Measurements from ENCODE around the gene TULP3. TPM values are rescaled to one million over a fixed set of nuclear protein-coding genes. Genes with fewer than 3 reads are reported as not detected.

The TULP3 gene
- total RNA-seq, 1 donor from 2014 or later = 31.2 TPM

DNA sequence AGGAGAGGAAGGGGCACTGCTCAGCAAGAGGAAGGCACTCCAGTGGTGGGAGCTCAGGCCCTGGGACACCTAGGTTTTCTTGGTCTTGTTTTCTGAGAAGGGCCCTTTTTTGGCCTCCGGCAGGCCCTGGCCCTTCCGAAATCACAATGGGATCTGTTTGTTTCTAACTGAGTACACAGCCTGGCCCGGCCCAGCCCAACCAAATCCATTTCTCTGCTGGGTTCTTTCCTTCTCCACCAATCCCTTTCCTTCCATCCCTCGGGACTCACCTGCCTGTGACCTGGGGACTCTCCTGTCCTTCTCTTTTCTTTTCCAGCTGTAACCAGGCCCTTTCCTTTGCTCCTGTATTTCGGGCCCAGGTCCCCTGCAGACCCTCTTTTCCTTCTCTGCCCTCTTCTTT, 87.1 kb downstream of the TULP3 start:
- H3K27me3 Mint-ChIP-seq (ENCODE audit: unreplicated experiment) = no peaks in the 10 kb centered on the region
- H3K27ac Mint-ChIP-seq (ENCODE audit: unreplicated experiment) = no peak overlapping the region
- H3K4me3 Mint-ChIP-seq (ENCODE audit: unreplicated experiment) = no peak overlapping the region
- peaks cover 22% of the 10 kb centered on the region for H3K4me1 Mint-ChIP-seq (ENCODE audit: unreplicated experiment)
- TF ChIP-seq, protein P1, sequence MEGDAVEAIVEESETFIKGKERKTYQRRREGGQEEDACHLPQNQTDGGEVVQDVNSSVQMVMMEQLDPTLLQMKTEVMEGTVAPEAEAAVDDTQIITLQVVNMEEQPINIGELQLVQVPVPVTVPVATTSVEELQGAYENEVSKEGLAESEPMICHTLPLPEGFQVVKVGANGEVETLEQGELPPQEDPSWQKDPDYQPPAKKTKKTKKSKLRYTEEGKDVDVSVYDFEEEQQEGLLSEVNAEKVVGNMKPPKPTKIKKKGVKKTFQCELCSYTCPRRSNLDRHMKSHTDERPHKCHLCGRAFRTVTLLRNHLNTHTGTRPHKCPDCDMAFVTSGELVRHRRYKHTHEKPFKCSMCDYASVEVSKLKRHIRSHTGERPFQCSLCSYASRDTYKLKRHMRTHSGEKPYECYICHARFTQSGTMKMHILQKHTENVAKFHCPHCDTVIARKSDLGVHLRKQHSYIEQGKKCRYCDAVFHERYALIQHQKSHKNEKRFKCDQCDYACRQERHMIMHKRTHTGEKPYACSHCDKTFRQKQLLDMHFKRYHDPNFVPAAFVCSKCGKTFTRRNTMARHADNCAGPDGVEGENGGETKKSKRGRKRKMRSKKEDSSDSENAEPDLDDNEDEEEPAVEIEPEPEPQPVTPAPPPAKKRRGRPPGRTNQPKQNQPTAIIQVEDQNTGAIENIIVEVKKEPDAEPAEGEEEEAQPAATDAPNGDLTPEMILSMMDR (IDR thresholded peaks at IDR 0.05) = no peak
- no peaks in the 10 kb centered on the region for H3K9me3 Mint-ChIP-seq (ENCODE audit: unreplicated experiment)
- DNase-seq (ENCODE audit: extremely low spot score, unreplicated experiment) = no peak
- H3K36me3 Mint-ChIP-seq (ENCODE audit: unreplicated experiment) = peaks cover 2% of the 10 kb centered on the region

GRCh38 chr12:2979806-2980205, 89.1 kb downstream of the TULP3 start:
- peaks cover 12% of the 10 kb centered on the region for H3K4me1 Mint-ChIP-seq (ENCODE audit: unreplicated experiment)
- no peaks in the 10 kb centered on the region for H3K9me3 Mint-ChIP-seq (ENCODE audit: unreplicated experiment)
- no peaks in the 10 kb centered on the region for H3K27me3 Mint-ChIP-seq (ENCODE audit: unreplicated experiment)
- H3K4me3 Mint-ChIP-seq (ENCODE audit: unreplicated experiment) = no peak overlapping the region
- peaks cover 2% of the 10 kb centered on the region for H3K36me3 Mint-ChIP-seq (ENCODE audit: unreplicated experiment)
- TF ChIP-seq, protein P1 (IDR thresholded peaks at IDR 0.05) = no peak
- H3K27ac Mint-ChIP-seq (ENCODE audit: unreplicated experiment) = no peak overlapping the region
- DNase-seq (ENCODE audit: extremely low spot score, unreplicated experiment) = no peak

DNA sequence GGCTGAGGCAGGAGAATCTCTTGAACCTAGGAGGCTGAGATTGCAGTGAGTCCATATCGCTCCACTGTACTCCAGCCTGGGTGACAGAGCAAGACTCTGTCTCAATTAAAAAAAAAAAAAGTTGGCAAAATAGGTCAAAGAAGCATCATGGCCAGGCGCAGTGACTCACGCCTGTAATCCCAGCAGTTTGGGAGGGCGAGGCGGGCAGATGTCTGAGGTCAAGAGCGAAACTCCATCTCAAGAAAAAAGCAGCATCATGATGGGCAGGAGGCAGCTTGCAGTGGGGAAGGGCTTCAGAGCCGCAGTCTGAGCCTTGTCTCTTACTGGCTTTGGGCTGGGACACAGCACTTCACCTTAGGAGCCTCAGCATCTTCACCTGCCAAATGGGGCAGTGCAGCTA, 89.9 kb downstream of the TULP3 start:
- H3K4me3 Mint-ChIP-seq (ENCODE audit: unreplicated experiment) = no peak overlapping the region
- H3K27ac Mint-ChIP-seq (ENCODE audit: unreplicated experiment) = no peak overlapping the region
- H3K4me1 Mint-ChIP-seq (ENCODE audit: unreplicated experiment) = peaks cover 8% of the 10 kb centered on the region
- no peaks in the 10 kb centered on the region for H3K27me3 Mint-ChIP-seq (ENCODE audit: unreplicated experiment)
- no peak for DNase-seq (ENCODE audit: extremely low spot score, unreplicated experiment)
- no peaks in the 10 kb centered on the region for H3K9me3 Mint-ChIP-seq (ENCODE audit: unreplicated experiment)
- peaks cover 2% of the 10 kb centered on the region for H3K36me3 Mint-ChIP-seq (ENCODE audit: unreplicated experiment)
- TF ChIP-seq, protein P1 (IDR thresholded peaks at IDR 0.05) = no peak

- H3K4me1 Mint-ChIP-seq (ENCODE audit: unreplicated experiment) = peaks cover 1% of the 10 kb centered on the region
- H3K27ac Mint-ChIP-seq (ENCODE audit: unreplicated experiment) = no peak overlapping the region
- H3K4me3 Mint-ChIP-seq (ENCODE audit: unreplicated experiment) = no peak overlapping the region
- H3K9me3 Mint-ChIP-seq (ENCODE audit: unreplicated experiment) = no peaks in the 10 kb centered on the region
- H3K36me3 Mint-ChIP-seq (ENCODE audit: unreplicated experiment) = peaks cover 2% of the 10 kb centered on the region
- TF ChIP-seq, protein P1 (IDR thresholded peaks at IDR 0.05) = no peak
- no peak for DNase-seq (ENCODE audit: extremely low spot score, unreplicated experiment)
- no peaks in the 10 kb centered on the region for H3K27me3 Mint-ChIP-seq (ENCODE audit: unreplicated experiment)
Observed at GRCh38 chr12:2982361-2982760, 91.7 kb downstream of the TULP3 start.

DNA sequence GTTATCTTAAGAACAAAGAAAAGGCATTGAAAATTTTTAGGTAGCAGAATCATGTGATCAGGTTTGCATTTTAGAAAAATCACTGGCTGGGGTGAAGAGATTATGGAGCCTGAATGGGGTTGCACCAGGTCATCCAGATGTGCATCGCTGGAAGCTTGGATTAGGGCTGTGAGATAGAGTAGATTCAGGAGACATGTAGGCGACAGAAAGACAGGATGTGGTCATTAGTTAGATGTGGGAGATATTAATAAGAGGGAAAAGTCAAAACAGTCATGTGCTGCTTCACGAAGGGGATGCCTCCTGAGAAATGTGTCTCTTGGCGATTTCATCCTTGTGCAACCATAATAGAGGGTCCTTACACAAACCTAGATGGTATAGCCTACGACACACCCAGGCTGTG, 93.6 kb downstream of the TULP3 start:
- no peaks in the 10 kb centered on the region for H3K27me3 Mint-ChIP-seq (ENCODE audit: unreplicated experiment)
- H3K36me3 Mint-ChIP-seq (ENCODE audit: unreplicated experiment) = no peaks in the 10 kb centered on the region
- H3K9me3 Mint-ChIP-seq (ENCODE audit: unreplicated experiment) = no peaks in the 10 kb centered on the region
- no peaks in the 10 kb centered on the region for H3K4me1 Mint-ChIP-seq (ENCODE audit: unreplicated experiment)
- no peak overlapping the region for H3K4me3 Mint-ChIP-seq (ENCODE audit: unreplicated experiment)
- TF ChIP-seq, protein P1 (IDR thresholded peaks at IDR 0.05) = no peak
- H3K27ac Mint-ChIP-seq (ENCODE audit: unreplicated experiment) = peak overlapping the region; percentile 25
- no peak for DNase-seq (ENCODE audit: extremely low spot score, unreplicated experiment)
